ENCODE data around the gene JAGN1. TPM values are rescaled to one million over a fixed set of nuclear protein-coding genes. Genes with fewer than 3 reads are reported as not detected.
"Not testable (repeated sequence)": the region's sequence is repeated elsewhere in the genome, so short reads cannot be mapped to it uniquely, and the experiment has no call there.

The JAGN1 gene
- total and polyA plus RNA-seq, 2 donors from 2014 or later = 30.3 to 55.3 TPM

- no peak for DNase-seq
- H3K4me1 ChIP-seq (ENCODE audit: control insufficient read depth in 2 of 3, insufficient read depth in 2 of 3, low read depth in 1 of 3, low read length in 3 of 3) = no peaks in the 10 kb centered on the region
- intact Hi-C loops (cut with DNase I) = no loop called here
- no peak overlapping the region for H3K27ac ChIP-seq (ENCODE audit: low read depth in 2 of 2, low read length in 2 of 2)
- TF ChIP-seq CTCF (IDR thresholded peaks at IDR 0.05; ENCODE audit: borderline replicate concordance, extremely low read depth, insufficient read depth) = no peak
- no peaks in the 10 kb centered on the region for H3K36me3 ChIP-seq (ENCODE audit: control insufficient read depth in 2 of 3, insufficient read depth in 3 of 3, low read length in 3 of 3)
- no peak overlapping the region for H3K9ac ChIP-seq (ENCODE audit: low read length in 3 of 3)
- no peak for FAIRE-seq
- no peaks in the 10 kb centered on the region for H3K9me3 ChIP-seq (ENCODE audit: control insufficient read depth in 2 of 3, insufficient read depth in 1 of 3, low read length in 3 of 3)
- H3K4me3 ChIP-seq (ENCODE audit: low read length in 3 of 3) = no peak overlapping the region
- H3K27me3 ChIP-seq (ENCODE audit: control insufficient read depth, insufficient read depth, low read length) = no peaks in the 10 kb centered on the region
These were observed 15.0 kb upstream of the JAGN1 start for GRCh38 chr3:9875448-9875847.

- H3K9ac ChIP-seq (ENCODE audit: low read length in 3 of 3); DNase-seq; H3K36me3 ChIP-seq (ENCODE audit: control insufficient read depth in 2 of 3, insufficient read depth in 3 of 3, low read length in 3 of 3); H3K27me3 ChIP-seq (ENCODE audit: control insufficient read depth, insufficient read depth, low read length); H3K4me1 ChIP-seq (ENCODE audit: control insufficient read depth in 2 of 3, insufficient read depth in 2 of 3, low read depth in 1 of 3, low read length in 3 of 3); H3K9me3 ChIP-seq (ENCODE audit: control insufficient read depth in 2 of 3, insufficient read depth in 1 of 3, low read length in 3 of 3); H3K27ac ChIP-seq (ENCODE audit: low read depth in 2 of 2, low read length in 2 of 2); H3K4me3 ChIP-seq (ENCODE audit: low read length in 3 of 3); FAIRE-seq; intact Hi-C loops (cut with DNase I): not testable (repeated sequence)
These were observed 14.2 kb upstream of the JAGN1 start for GRCh38 chr3:9876255-9876654.

- FAIRE-seq = no peak
- H3K9me3 ChIP-seq (ENCODE audit: control insufficient read depth in 2 of 3, insufficient read depth in 1 of 3, low read length in 3 of 3) = no peaks in the 10 kb centered on the region
- H3K9ac ChIP-seq (ENCODE audit: low read length in 3 of 3) = no peak overlapping the region
- H3K27ac ChIP-seq (ENCODE audit: low read depth in 2 of 2, low read length in 2 of 2) = no peak overlapping the region
- no peak overlapping the region for H3K4me3 ChIP-seq (ENCODE audit: low read length in 3 of 3)
- no peaks in the 10 kb centered on the region for H3K27me3 ChIP-seq (ENCODE audit: control insufficient read depth, insufficient read depth, low read length)
- H3K36me3 ChIP-seq (ENCODE audit: control insufficient read depth in 2 of 3, insufficient read depth in 3 of 3, low read length in 3 of 3) = no peaks in the 10 kb centered on the region
- no peak for DNase-seq
- no peaks in the 10 kb centered on the region for H3K4me1 ChIP-seq (ENCODE audit: control insufficient read depth in 2 of 3, insufficient read depth in 2 of 3, low read depth in 1 of 3, low read length in 3 of 3)
- no peak for TF ChIP-seq CTCF (IDR thresholded peaks at IDR 0.05; ENCODE audit: borderline replicate concordance, extremely low read depth, insufficient read depth)
- intact Hi-C loops (cut with DNase I) = no loop called here
These were observed 13.4 kb upstream of the JAGN1 start for GRCh38 chr3:9876991-9877390.

GRCh38 chr3:9878700-9879099 is 11.7 kb upstream of the JAGN1 start:
- H3K27ac ChIP-seq (ENCODE audit: low read depth in 2 of 2, low read length in 2 of 2) = no peak overlapping the region
- H3K27me3 ChIP-seq (ENCODE audit: control insufficient read depth, insufficient read depth, low read length) = no peaks in the 10 kb centered on the region
- intact Hi-C loops (cut with DNase I) = no loop called here
- TF ChIP-seq CTCF (IDR thresholded peaks at IDR 0.05; ENCODE audit: borderline replicate concordance, extremely low read depth, insufficient read depth) = no peak
- H3K36me3 ChIP-seq (ENCODE audit: control insufficient read depth in 2 of 3, insufficient read depth in 3 of 3, low read length in 3 of 3) = no peaks in the 10 kb centered on the region
- FAIRE-seq (no peak), DNase-seq (no peak)
- H3K4me1 ChIP-seq (ENCODE audit: control insufficient read depth in 2 of 3, insufficient read depth in 2 of 3, low read depth in 1 of 3, low read length in 3 of 3) = no peaks in the 10 kb centered on the region
- no peak overlapping the region for H3K4me3 ChIP-seq (ENCODE audit: low read length in 3 of 3)
- H3K9me3 ChIP-seq (ENCODE audit: control insufficient read depth in 2 of 3, insufficient read depth in 1 of 3, low read length in 3 of 3) = no peaks in the 10 kb centered on the region
- no peak overlapping the region for H3K9ac ChIP-seq (ENCODE audit: low read length in 3 of 3)
